Right forelimb (tissue), 1 donor: ENCODE measurements around the gene JMJD8.
A peak's percentile ranks its signal among the peaks of the same experiment; 100 is the strongest.

Experiments used
- DNase-seq: peaks from one replicate; pipeline ENCODE4 v3.0.0-alpha.2; 2018

Gene JMJD8

GRCh38 chr16:687499-687898, 3.4 kb upstream of the JMJD8 start:
- no peak for DNase-seq

DNA sequence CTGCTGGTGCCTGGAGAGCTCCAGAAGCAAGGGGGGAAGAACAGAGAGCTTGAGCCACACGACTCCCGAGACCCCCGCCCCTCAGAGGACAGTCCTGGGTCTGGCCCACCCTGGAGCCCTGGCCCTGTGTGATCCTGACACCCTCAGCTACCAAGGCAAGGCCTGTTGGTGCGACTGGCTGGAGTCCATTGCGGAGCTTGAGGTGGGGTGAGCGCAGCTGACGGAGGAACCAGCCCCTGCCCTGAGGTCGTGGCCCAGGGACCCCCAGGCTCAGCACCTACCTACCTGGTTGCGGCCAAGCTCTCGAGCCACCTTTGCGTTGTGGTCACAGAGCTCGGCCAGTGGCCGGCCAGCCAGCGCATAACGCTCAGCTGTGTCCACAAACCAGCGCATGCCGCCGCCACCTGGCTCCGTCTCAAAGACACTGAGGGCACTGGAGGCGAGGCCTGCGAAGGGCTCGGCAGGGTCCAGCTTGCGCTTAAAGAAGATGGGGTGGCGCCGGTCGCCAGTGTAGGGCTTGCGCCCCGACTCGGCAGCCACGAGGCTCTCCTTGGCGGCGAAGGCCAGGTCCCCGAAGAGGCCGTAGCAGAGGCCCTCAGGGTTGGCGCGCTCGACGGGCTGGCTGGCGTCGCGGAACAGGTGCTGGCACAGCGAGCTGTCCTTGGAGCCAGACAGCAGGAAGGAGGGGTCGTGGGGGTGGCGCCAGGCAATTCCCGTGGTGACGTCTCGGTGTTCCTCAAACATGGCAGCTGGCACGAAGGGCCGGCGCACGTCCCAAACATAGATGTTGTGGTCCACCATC, 2.5 kb upstream of the JMJD8 start:
- DNase-seq = no peak

DNA sequence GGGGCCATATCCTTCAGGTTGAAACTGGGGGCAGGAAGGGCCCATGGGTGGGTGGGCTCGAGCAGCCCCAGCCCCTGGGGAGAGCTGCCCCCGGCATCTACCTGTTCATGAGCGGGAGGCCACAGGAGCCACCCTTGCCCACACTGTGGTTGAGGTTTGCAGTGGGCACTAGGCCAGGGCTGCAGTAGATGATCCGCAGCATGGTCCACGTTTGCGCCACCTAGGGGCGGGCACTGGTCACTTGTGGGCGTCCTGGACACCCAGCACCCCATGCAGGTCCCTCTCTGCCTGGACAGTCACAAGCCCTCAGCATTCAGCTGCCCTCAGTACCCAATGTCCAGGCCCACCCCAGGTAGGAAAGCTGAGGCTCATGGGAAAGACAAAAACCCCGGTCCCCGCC, 1.8 kb upstream of the JMJD8 start:
- DNase-seq = no peak

GRCh38 chr16:684961-685696, 995 bp upstream of the JMJD8 start:
- DNase-seq = no peak

GRCh38 chr16:683396-684070, 601 bp downstream of the JMJD8 start:
- DNase-seq = no peak

- DNase-seq = no peak
These were observed 1.4 kb downstream of the JMJD8 start for GRCh38 chr16:682493-683395.

- DNase-seq = no peak
These were observed 2.2 kb downstream of the JMJD8 start for GRCh38 chr16:681746-682427.

DNA sequence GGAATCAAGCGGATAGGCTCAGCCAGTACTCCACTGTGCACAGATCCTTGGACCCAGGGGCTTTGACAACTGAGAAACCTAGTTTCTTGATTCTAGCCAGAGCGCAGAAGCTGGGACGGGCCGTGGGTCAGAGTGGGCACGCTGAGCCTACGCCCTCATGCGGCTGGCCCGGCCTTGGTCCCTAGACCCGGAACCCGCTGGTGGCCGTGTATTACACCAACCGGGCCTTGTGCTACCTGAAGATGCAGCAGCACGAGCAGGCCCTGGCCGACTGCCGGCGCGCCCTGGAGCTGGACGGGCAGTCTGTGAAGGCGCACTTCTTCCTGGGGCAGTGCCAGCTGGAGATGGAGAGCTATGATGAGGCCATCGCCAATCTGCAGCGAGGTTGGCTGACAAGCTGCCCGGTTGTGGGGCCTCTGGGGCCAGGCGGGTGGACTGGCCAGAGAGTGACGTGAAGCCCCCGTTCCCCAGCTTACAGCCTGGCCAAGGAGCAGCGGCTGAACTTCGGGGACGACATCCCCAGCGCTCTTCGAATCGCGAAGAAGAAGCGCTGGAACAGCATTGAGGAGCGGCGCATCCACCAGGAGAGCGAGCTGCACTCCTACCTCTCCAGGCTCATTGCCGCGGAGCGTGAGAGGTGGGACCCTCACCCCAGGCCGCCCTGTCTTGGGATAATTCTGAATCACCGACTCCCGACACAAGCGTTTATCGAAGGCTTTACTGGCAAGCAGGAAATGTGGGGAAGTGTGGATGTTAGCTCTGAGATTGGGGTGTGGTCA, 3.0 kb downstream of the JMJD8 start:
- DNase-seq = no peak

DNA sequence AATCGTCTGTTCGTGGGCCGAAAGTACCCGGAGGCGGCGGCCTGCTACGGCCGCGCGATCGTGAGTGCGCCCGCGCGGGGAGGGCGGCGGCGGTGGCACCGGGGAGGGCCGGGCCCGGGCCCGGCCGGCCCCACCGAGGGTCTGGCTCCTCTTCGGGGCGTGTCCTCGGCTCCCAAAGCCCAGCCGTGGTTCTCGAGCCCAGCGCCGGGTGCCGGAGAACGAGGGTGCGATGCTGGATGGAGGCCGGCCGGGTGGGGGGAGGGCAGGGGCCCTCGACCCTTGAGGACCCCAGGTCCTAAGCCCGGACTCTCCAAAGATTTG, 3.5 kb downstream of the JMJD8 start:
- no peak for DNase-seq

GRCh38 chr16:679814-680624, 4.1 kb downstream of the JMJD8 start, which contains the start of gene STUB1:
Gene STUB1, plus strand, starts transcription at chr16:680410. Its CDS starts 116 bp downstream, at chr16:680526.
- DNase-seq = peak; percentile 97

DNA sequence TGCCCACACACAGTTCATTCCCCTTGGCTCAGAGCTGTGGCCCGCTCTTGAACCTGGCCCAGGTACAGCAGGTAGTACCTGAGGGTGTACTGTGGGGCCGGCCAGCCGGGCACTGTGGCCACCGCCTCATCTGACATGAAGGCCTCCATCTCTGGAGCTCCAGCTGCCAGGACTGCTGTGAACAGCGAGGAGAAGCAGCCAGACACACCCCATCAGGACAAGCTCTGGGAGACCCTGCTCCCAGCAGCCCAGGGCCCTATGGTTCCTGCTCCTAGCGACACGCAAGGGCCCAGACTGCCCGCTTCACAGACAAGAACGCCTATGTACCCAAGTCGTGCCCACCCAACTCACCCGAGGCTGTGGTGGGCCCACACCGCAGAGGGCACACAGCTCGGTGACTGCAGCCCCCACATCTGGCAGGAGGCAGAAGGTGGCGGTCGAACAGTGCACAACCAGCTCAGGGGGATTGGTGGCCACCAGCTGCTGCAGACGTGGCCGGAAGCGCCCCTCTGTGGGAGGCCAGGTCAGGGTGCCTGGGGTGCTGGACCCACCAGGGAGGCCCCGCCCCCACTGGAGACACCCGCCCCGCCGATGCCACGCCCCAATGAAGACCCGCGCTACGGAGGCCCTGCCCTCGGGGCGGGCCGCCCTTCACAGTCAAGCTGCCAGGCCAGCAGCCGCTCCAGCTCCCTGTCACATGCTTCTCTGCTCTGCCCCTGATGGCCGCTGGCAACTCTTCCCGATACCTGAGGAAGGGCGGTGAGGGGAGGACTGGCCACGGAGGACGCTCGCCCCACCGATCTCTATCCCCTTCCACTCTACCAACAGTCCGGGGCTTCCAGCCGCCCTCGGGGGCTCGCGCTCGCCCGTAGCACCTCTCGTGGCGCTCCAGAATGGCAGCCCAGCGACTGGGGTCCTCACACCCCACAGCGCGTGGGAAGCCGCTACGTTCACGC, 5.0 kb downstream of the JMJD8 start:
- DNase-seq = peak; percentile 78

DNA sequence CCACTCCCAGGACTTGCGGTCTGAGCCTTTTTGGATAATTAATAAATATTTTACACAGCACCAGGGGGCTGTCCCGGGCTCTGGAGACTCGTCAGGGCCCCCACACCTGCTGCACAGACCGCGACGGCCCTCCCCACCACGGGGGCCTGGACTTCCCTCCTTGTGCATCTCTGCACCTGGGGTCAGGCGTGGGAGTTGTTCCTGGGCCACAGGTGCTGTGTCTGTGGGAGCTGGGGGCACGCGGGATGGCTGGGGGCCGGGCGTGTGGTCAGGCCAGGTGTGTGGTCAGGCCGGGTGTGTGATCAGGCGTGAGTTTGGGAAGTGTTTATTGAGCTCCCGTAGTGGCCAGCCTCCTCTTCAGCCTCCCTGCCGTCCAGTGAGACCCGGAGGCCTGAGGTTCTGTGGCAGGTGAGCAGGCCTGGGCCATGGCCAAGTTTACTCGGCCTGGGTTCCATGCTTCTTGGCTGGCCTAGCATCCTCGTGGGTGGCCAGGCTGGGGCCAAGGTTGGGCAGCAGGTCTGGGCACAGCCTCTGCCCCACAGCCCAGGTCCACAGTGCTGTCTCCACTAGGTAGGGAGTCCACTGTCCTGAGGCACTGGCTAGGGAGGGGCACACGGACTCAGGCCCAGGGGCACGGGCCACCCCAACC, 5.8 kb downstream of the JMJD8 start:
- DNase-seq = no peak

DNA sequence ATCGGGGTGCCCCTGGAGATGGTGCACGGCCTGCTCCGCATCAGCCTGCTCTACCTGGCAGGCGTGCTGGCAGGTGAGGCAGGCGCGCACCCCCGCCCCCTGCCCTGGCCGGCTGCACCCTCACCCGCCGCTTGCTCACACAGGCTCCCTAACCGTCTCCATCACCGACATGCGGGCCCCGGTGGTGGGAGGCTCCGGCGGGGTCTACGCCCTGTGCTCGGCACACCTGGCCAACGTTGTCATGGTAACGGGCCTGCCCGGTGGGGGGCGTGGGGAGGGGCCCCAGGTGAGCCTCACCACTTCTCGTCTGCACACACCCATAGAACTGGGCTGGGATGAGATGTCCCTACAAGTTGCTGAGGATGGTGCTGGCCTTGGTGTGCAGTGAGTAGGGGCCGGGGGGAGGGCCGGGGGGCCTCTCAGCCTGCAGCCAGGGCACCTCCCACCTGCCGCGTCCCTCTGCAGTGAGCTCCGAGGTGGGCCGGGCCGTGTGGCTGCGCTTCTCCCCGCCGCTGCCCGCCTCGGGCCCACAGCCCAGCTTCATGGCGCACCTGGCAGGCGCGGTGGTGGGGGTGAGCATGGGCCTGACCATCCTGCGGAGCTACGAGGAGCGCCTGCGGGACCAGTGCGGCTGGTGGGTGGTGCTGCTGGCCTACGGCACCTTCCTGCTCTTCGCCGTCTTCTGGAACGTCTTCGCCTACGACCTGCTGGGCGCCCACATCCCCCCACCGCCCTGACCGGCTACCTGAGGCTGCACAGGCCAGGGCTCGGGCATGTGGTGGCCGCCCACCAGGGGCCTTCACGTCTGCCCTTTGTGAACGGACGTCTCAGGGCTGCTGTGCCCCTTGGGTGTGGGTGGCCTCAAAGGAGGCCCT, 6.6 kb downstream of the JMJD8 start:
- DNase-seq = no peak

GRCh38 chr16:676913-677312, 7.2 kb downstream of the JMJD8 start:
- DNase-seq = no peak

GRCh38 chr16:676565-676902, 7.6 kb downstream of the JMJD8 start:
- DNase-seq = no peak

GRCh38 chr16:675884-676564, 8.1 kb downstream of the JMJD8 start:
- no peak for DNase-seq
